H1 (cell line): ENCODE data around the gene KNDC1. TPM values are rescaled to one million over a fixed set of nuclear protein-coding genes. Genes with fewer than 3 reads are reported as not detected.

Experiments used
- PHF8 ChIP-seq: fragments of 200-600 bp; sonication (generic); conservative IDR thresholded peaks from 2 replicates; pipeline ENCODE4 v1.7.1; 2012; ENCODE audit warnings: low read depth, mild to moderate bottlenecking, inconsistent platforms, low read length, moderate library complexity
- RBBP5 ChIP-seq: IDR thresholded peaks from 2 replicates; pipeline ENCODE4 v1.7.1; 2012; ENCODE audit warnings: low read depth, mild to moderate bottlenecking, inconsistent platforms, low read length, moderate library complexity, borderline replicate concordance
- RNF2 ChIP-seq: fragments of 200-900, 300-1000 bp; sonication (generic); IDR thresholded peaks from 2 replicates; pipeline ENCODE4 v1.7.1; 2016; ENCODE audit warnings: borderline replicate concordance, low read depth, mild to moderate bottlenecking, antibody characterized with exemption, low read length; ENCODE audit not compliant: poor library complexity, severe bottlenecking; ENCODE audit errors: missing control alignments
- RXRA ChIP-seq: IDR thresholded peaks from 2 replicates; pipeline ENCODE4 v1.6.1; 2011; ENCODE audit warnings: low read depth, mild to moderate bottlenecking, low read length, moderate library complexity; ENCODE audit not compliant: insufficient read depth
- SAP30 ChIP-seq: fragments of 300-600 bp; sonication (generic); IDR thresholded peaks from 2 replicates; pipeline ENCODE4 v1.7.1; 2012; ENCODE audit warnings: low read length, moderate library complexity, mild to moderate bottlenecking, inconsistent platforms; ENCODE audit not compliant: insufficient read depth, insufficient replicate concordance
- SP2 ChIP-seq: IDR thresholded peaks from 2 replicates; pipeline ENCODE4 v1.6.1; 2012; ENCODE audit warnings: mild to moderate bottlenecking, low read length, inconsistent platforms
- polyA plus RNA-seq, 7 experiments: library from polyadenylated mRNA; depleted of rRNA in 3 of 7; stranded (reverse) in 5 of 7; unstranded in 2 of 7; fragments of >200 nt in 5 of 7; fragments of 200-250 nt in 2 of 7; gene quantifications; 1 replicate in 5 of 7; 2 replicates in 1 of 7; 4 replicates in 1 of 7; pipeline versions ENCODE4 v1.2.1 to v1.2.3, GENCODE V29; 2011 to 2013; ENCODE audit warnings: missing spikeins in 2 of 7, mixed read lengths in 2 of 7
- total RNA-seq: library from RNA; stranded (reverse); fragmentation: NEBNext Ultra II Directional; extraction: Animal tissue kit (Norgen Biotek cat#: 25700); gene quantifications from 2 replicates; pipeline ENCODE4 v1.2.1, GENCODE V29; 2021
- TF ChIP-seq, protein P1 (sequence below): fragments of 300-600 bp; sonication (generic); IDR thresholded peaks from 2 replicates; pipeline ENCODE4 v1.7.1; 2012; ENCODE audit warnings: low read length, moderate library complexity, mild to moderate bottlenecking, inconsistent platforms; ENCODE audit not compliant: insufficient replicate concordance

Gene KNDC1
- total and polyA plus RNA-seq, 2 of the 8 experiments (the other 6 are each of a cell fraction or from before 2014, with no cell fraction given) = 7.5 to 16.7 TPM

GRCh38 chr10:133246236-133246626, 86.2 kb downstream of the KNDC1 start (continued):
- TF ChIP-seq, protein P1, sequence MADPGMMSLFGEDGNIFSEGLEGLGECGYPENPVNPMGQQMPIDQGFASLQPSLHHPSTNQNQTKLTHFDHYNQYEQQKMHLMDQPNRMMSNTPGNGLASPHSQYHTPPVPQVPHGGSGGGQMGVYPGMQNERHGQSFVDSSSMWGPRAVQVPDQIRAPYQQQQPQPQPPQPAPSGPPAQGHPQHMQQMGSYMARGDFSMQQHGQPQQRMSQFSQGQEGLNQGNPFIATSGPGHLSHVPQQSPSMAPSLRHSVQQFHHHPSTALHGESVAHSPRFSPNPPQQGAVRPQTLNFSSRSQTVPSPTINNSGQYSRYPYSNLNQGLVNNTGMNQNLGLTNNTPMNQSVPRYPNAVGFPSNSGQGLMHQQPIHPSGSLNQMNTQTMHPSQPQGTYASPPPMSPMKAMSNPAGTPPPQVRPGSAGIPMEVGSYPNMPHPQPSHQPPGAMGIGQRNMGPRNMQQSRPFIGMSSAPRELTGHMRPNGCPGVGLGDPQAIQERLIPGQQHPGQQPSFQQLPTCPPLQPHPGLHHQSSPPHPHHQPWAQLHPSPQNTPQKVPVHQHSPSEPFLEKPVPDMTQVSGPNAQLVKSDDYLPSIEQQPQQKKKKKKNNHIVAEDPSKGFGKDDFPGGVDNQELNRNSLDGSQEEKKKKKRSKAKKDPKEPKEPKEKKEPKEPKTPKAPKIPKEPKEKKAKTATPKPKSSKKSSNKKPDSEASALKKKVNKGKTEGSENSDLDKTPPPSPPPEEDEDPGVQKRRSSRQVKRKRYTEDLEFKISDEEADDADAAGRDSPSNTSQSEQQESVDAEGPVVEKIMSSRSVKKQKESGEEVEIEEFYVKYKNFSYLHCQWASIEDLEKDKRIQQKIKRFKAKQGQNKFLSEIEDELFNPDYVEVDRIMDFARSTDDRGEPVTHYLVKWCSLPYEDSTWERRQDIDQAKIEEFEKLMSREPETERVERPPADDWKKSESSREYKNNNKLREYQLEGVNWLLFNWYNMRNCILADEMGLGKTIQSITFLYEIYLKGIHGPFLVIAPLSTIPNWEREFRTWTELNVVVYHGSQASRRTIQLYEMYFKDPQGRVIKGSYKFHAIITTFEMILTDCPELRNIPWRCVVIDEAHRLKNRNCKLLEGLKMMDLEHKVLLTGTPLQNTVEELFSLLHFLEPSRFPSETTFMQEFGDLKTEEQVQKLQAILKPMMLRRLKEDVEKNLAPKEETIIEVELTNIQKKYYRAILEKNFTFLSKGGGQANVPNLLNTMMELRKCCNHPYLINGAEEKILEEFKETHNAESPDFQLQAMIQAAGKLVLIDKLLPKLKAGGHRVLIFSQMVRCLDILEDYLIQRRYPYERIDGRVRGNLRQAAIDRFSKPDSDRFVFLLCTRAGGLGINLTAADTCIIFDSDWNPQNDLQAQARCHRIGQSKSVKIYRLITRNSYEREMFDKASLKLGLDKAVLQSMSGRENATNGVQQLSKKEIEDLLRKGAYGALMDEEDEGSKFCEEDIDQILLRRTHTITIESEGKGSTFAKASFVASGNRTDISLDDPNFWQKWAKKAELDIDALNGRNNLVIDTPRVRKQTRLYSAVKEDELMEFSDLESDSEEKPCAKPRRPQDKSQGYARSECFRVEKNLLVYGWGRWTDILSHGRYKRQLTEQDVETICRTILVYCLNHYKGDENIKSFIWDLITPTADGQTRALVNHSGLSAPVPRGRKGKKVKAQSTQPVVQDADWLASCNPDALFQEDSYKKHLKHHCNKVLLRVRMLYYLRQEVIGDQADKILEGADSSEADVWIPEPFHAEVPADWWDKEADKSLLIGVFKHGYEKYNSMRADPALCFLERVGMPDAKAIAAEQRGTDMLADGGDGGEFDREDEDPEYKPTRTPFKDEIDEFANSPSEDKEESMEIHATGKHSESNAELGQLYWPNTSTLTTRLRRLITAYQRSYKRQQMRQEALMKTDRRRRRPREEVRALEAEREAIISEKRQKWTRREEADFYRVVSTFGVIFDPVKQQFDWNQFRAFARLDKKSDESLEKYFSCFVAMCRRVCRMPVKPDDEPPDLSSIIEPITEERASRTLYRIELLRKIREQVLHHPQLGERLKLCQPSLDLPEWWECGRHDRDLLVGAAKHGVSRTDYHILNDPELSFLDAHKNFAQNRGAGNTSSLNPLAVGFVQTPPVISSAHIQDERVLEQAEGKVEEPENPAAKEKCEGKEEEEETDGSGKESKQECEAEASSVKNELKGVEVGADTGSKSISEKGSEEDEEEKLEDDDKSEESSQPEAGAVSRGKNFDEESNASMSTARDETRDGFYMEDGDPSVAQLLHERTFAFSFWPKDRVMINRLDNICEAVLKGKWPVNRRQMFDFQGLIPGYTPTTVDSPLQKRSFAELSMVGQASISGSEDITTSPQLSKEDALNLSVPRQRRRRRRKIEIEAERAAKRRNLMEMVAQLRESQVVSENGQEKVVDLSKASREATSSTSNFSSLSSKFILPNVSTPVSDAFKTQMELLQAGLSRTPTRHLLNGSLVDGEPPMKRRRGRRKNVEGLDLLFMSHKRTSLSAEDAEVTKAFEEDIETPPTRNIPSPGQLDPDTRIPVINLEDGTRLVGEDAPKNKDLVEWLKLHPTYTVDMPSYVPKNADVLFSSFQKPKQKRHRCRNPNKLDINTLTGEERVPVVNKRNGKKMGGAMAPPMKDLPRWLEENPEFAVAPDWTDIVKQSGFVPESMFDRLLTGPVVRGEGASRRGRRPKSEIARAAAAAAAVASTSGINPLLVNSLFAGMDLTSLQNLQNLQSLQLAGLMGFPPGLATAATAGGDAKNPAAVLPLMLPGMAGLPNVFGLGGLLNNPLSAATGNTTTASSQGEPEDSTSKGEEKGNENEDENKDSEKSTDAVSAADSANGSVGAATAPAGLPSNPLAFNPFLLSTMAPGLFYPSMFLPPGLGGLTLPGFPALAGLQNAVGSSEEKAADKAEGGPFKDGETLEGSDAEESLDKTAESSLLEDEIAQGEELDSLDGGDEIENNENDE = no peak
- TF ChIP-seq RNF2 = no peak
- no peak for TF ChIP-seq SAP30
- no peak for TF ChIP-seq RXRA
- no peak for TF ChIP-seq RBBP5
- TF ChIP-seq PHF8 = no peak
- no peak for TF ChIP-seq SP2
